Measurements from ENCODE around the gene GOLGA6L9.
"Not testable (repeated sequence)": the region's sequence is repeated elsewhere in the genome, so short reads cannot be mapped to it uniquely, and the experiment has no call there.

The GOLGA6L9 gene

GRCh38 chr15:82429693-82430092, at the start of gene GOLGA6L9:
GOLGA6L9 (plus strand) TSS chr15:82429816; CDS start chr15:82430080, 264 bp downstream.
- DNase-seq = not testable (repeated sequence)

GRCh38 chr15:82381330-82381955, 48.2 kb upstream of the GOLGA6L9 start:
- not testable (repeated sequence) for DNase-seq

- not testable (repeated sequence) for DNase-seq
Observed at GRCh38 chr15:82387209-82387608, 42.4 kb upstream of the GOLGA6L9 start.

GRCh38 chr15:82390152-82390551, 39.5 kb upstream of the GOLGA6L9 start:
- DNase-seq = not testable (repeated sequence)

- not testable (repeated sequence) for DNase-seq
Observed at GRCh38 chr15:82392077-82392476, 37.5 kb upstream of the GOLGA6L9 start.

- DNase-seq = no peak
Observed at GRCh38 chr15:82393671-82394070, 35.9 kb upstream of the GOLGA6L9 start.

GRCh38 chr15:82395788-82396187, 33.8 kb upstream of the GOLGA6L9 start:
- not testable (repeated sequence) for DNase-seq

GRCh38 chr15:82397817-82398216, 31.8 kb upstream of the GOLGA6L9 start:
- DNase-seq = no peak

- no peak for DNase-seq
Observed at GRCh38 chr15:82398785-82399184, 30.8 kb upstream of the GOLGA6L9 start.

GRCh38 chr15:82399366-82400103, 30.1 kb upstream of the GOLGA6L9 start:
- DNase-seq = not testable (repeated sequence)

GRCh38 chr15:82401918-82402317, 27.7 kb upstream of the GOLGA6L9 start:
- DNase-seq = not testable (repeated sequence)

- not testable (repeated sequence) for DNase-seq
Observed at GRCh38 chr15:82402341-82402740, 27.3 kb upstream of the GOLGA6L9 start.

GRCh38 chr15:82406211-82406610, 23.4 kb upstream of the GOLGA6L9 start:
- DNase-seq = not testable (repeated sequence)

- DNase-seq = not testable (repeated sequence)
Observed at GRCh38 chr15:82410306-82410705, 19.3 kb upstream of the GOLGA6L9 start.

GRCh38 chr15:82411595-82411994, 18.0 kb upstream of the GOLGA6L9 start:
- not testable (repeated sequence) for DNase-seq

GRCh38 chr15:82414525-82415191, 15.0 kb upstream of the GOLGA6L9 start:
- not testable (repeated sequence) for DNase-seq

- not testable (repeated sequence) for DNase-seq
Observed at GRCh38 chr15:82420516-82420915, 9.1 kb upstream of the GOLGA6L9 start.

- not testable (repeated sequence) for DNase-seq
Observed at GRCh38 chr15:82420966-82421365, 8.7 kb upstream of the GOLGA6L9 start.

GRCh38 chr15:82427117-82427516, 2.5 kb upstream of the GOLGA6L9 start:
- not testable (repeated sequence) for DNase-seq

- peak; percentile 26 for DNase-seq
Observed at GRCh38 chr15:82445420-82445819, 15.8 kb downstream of the GOLGA6L9 start.

GRCh38 chr15:82457336-82457735, 27.7 kb downstream of the GOLGA6L9 start:
- not testable (repeated sequence) for DNase-seq

GRCh38 chr15:82465629-82466028, 36.0 kb downstream of the GOLGA6L9 start:
- DNase-seq = not testable (repeated sequence)

GRCh38 chr15:82468205-82468604, 38.6 kb downstream of the GOLGA6L9 start:
- DNase-seq = not testable (repeated sequence)

GRCh38 chr15:82469381-82469780, 39.8 kb downstream of the GOLGA6L9 start:
- DNase-seq = not testable (repeated sequence)
